SKM-1 (cell line): ENCODE measurements around the gene TMEM151A.

Source experiments
- DNase-seq: peaks from one replicate; lab custom pipeline; 2025; ENCODE audit not compliant: unreplicated experiment; lab: John Stamatoyannopoulos, UW

The TMEM151A gene

GRCh38 chr11:66334605-66335442 lies 43.1 kb downstream of the TMEM151A start:
- peak; percentile 53 for DNase-seq

- no peak for DNase-seq
Measured at GRCh38 chr11:66335531-66336233, 44.0 kb downstream of the TMEM151A start.

GRCh38 chr11:66336234-66337102 lies 44.8 kb downstream of the TMEM151A start, which contains the start of gene RIN1:
Gene RIN1, minus strand, starts transcription at chr11:66336434. Its CDS starts 32 bp downstream, at chr11:66336402.
- peak; percentile 72 for DNase-seq

GRCh38 chr11:66337103-66337899 lies 45.6 kb downstream of the TMEM151A start:
- DNase-seq = no peak

GRCh38 chr11:66338276-66339161 lies 46.8 kb downstream of the TMEM151A start:
- no peak for DNase-seq

GRCh38 chr11:66339162-66339675 lies 47.5 kb downstream of the TMEM151A start:
- DNase-seq = no peak

- no peak for DNase-seq
Measured at GRCh38 chr11:66339686-66340483, 48.2 kb downstream of the TMEM151A start.

GRCh38 chr11:66340596-66341501 lies 49.2 kb downstream of the TMEM151A start:
- DNase-seq = no peak

GRCh38 chr11:66341502-66342126 lies 49.9 kb downstream of the TMEM151A start:
- DNase-seq = no peak

GRCh38 chr11:66343176-66343575 lies 51.5 kb downstream of the TMEM151A start:
- DNase-seq = no peak

GRCh38 chr11:66344550-66345315 lies 53.0 kb downstream of the TMEM151A start, which contains the start of gene BRMS1:
Gene BRMS1, minus strand, starts transcription at chr11:66345104. Its CDS starts 2,870 bp downstream, at chr11:66342234.
- DNase-seq = peak; percentile 81

- DNase-seq = no peak
Measured at GRCh38 chr11:66345316-66345649, 53.6 kb downstream of the TMEM151A start.
